ENCODE results near the gene NT5C1A. TPM values are rescaled to one million over a fixed set of nuclear protein-coding genes. Genes with fewer than 3 reads are reported as not detected.
A peak's percentile ranks its signal among the peaks of the same experiment; 100 is the strongest.

Gene NT5C1A
- total RNA-seq, 2 experiments from 2014 or later: 1.1 to 1.3 TPM

- H3K9me3 ChIP-seq (ENCODE audit: control insufficient read depth in 1 of 2, insufficient read depth in 1 of 2, low read length in 2 of 2): no peaks in the 10 kb centered on the region
- no peak overlapping the region for H3K4me3 Mint-ChIP-seq
- H3K36me3 ChIP-seq (ENCODE audit: insufficient read depth, low read length): no peaks in the 10 kb centered on the region
- no peak for DNase-seq
- peaks cover 0 to 6% of the 10 kb centered on the region in 2 experiments for H3K27me3 ChIP-seq (ENCODE audit: control insufficient read depth in 1 of 2, insufficient read depth in 2 of 2, low read length in 2 of 2)
- no peak overlapping the region for H3K27ac ChIP-seq (ENCODE audit: low read depth in 1 of 2, low read length in 2 of 2)
- intact Hi-C loops (cut with DNase I, micrococcal nuclease): no loop called here
- ATAC-seq (ENCODE audit: poor library complexity): no peak
- H3K4me3 ChIP-seq (ENCODE audit: low read length): no peak overlapping the region
- no peaks in the 10 kb centered on the region for H3K36me3 Mint-ChIP-seq (ENCODE audit: low read depth)
- peaks cover 4% of the 10 kb centered on the region for H3K27me3 Mint-ChIP-seq
- H3K4me1 ChIP-seq (ENCODE audit: insufficient read depth, low read length): peaks cover 4% of the 10 kb centered on the region
- POLR2A ChIA-PET: interaction anchor here (1.9 to 2.1 kb wide), 2 partner anchors 33 to 52 kb away, joined by 5 to 7 read pairs; partner anchors contain the start of gene HPCAL4
- TF ChIP-seq CTCF (IDR thresholded peaks at IDR 0.05): no peak
- H3K27ac Mint-ChIP-seq: no peak overlapping the region
- no peaks in the 10 kb centered on the region for H3K9me3 Mint-ChIP-seq
- CTCF ChIA-PET: interaction anchor here (1.3 to 2.6 kb wide), 5 partner anchors 10 to 79 kb away, joined by 4 to 21 read pairs (median 6); partner anchors contain the start of genes NT5C1A and PPIE
- no peaks in the 10 kb centered on the region for H3K4me1 Mint-ChIP-seq (ENCODE audit: low read depth)
Observed at GRCh38 chr1:39659110-39659509, 12.8 kb downstream of the NT5C1A start.

DNA sequence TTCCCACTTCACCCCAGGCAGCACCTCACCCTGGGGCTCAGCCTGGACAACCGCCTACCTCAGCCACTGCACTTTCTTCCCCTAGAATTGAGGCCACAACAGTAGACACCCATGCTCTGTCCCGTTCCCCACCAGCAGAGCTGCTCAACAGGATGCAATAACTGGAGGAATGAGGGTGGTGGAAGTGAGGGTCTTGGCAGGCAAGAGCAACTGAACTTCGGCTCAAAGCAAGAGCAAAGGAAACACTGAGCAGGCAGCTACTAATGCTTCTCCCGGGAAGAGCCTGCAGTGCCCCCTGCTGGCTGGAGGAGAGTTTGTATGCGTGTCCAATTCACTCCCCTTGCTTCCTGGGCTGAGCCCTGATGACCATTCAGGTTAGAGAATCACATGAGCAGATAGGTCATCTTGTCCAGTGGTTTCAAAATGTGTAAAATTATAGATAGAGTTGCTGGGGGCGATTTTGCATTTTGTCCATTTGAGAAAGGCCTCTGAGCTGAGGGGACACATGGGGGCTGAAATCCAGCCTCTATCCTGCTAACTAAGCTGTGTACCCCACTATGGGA lies 13.9 kb downstream of the NT5C1A start:
- ChIA-PET POLR2A (interaction anchor here (0.6 to 2.1 kb wide), 4 partner anchors 11 to 81 kb away, joined by 3 to 7 read pairs (median 5); partner anchors contain the start of genes HPCAL4 and PPIE), CTCF (interaction anchor here (0.6 to 2.6 kb wide), 25 partner anchors 8 to 141 kb away, joined by 3 to 21 read pairs (median 4); partner anchors contain the start of genes NT5C1A and PPIE)
- peak; percentile 77 for TF ChIP-seq CTCF (IDR thresholded peaks at IDR 0.05)
- H3K27me3 Mint-ChIP-seq: peaks cover 13% of the 10 kb centered on the region
- H3K4me1 Mint-ChIP-seq (ENCODE audit: low read depth): peaks cover 7% of the 10 kb centered on the region
- Histone ChIP-seq H3K9me3 (ENCODE audit: control insufficient read depth in 1 of 2, insufficient read depth in 1 of 2, low read length in 2 of 2) (no peaks in the 10 kb centered on the region), H3K4me1 (ENCODE audit: insufficient read depth, low read length) (peaks cover 11% of the 10 kb centered on the region), H3K27me3 (ENCODE audit: control insufficient read depth in 1 of 2, insufficient read depth in 2 of 2, low read length in 2 of 2) (peaks cover 3 to 7% of the 10 kb centered on the region in 2 experiments), H3K27ac (ENCODE audit: low read depth in 1 of 2, low read length in 2 of 2) (no peak overlapping the region), H3K36me3 (ENCODE audit: insufficient read depth, low read length) (no peaks in the 10 kb centered on the region), H3K4me3 (ENCODE audit: low read length) (no peak overlapping the region)
- H3K4me3 Mint-ChIP-seq: no peak overlapping the region
- peak; percentile 29 to 80 (median 56) for DNase-seq
- H3K9me3 Mint-ChIP-seq: no peaks in the 10 kb centered on the region
- intact Hi-C loops (cut with DNase I, micrococcal nuclease): loop anchor here in 1 of 2 experiments (1.0 kb wide), 1 partner anchor 62 kb away; no protein-coding TSS in a partner anchor
- no peaks in the 10 kb centered on the region for H3K36me3 Mint-ChIP-seq (ENCODE audit: low read depth)
- peak; percentile 61 for ATAC-seq (ENCODE audit: poor library complexity)
- no peak overlapping the region for H3K27ac Mint-ChIP-seq

- H3K27me3 Mint-ChIP-seq: peaks cover 13% of the 10 kb centered on the region
- H3K27me3 ChIP-seq (ENCODE audit: control insufficient read depth in 1 of 2, insufficient read depth in 2 of 2, low read length in 2 of 2): peaks cover 3 to 7% of the 10 kb centered on the region in 2 experiments
- peaks cover 7% of the 10 kb centered on the region for H3K4me1 Mint-ChIP-seq (ENCODE audit: low read depth)
- no peak overlapping the region for H3K4me3 Mint-ChIP-seq
- DNase-seq (no peak), ATAC-seq (ENCODE audit: poor library complexity) (no peak)
- H3K9me3 ChIP-seq (ENCODE audit: control insufficient read depth in 1 of 2, insufficient read depth in 1 of 2, low read length in 2 of 2): no peaks in the 10 kb centered on the region
- no peaks in the 10 kb centered on the region for H3K36me3 Mint-ChIP-seq (ENCODE audit: low read depth)
- no peak overlapping the region for H3K4me3 ChIP-seq (ENCODE audit: low read length)
- no peak for TF ChIP-seq CTCF (IDR thresholded peaks at IDR 0.05)
- H3K27ac Mint-ChIP-seq: no peak overlapping the region
- H3K27ac ChIP-seq (ENCODE audit: low read depth in 1 of 2, low read length in 2 of 2): no peak overlapping the region
- no peaks in the 10 kb centered on the region for H3K36me3 ChIP-seq (ENCODE audit: insufficient read depth, low read length)
- ChIA-PET CTCF (interaction anchor here (0.6 to 2.6 kb wide), 25 partner anchors 8 to 142 kb away, joined by 3 to 21 read pairs (median 4); partner anchors contain the start of genes NT5C1A and PPIE), POLR2A (interaction anchor here (1.3 to 2.1 kb wide), 3 partner anchors 34 to 81 kb away, joined by 5 to 7 read pairs (median 5); partner anchors contain the start of genes HPCAL4 and PPIE)
- H3K9me3 Mint-ChIP-seq: no peaks in the 10 kb centered on the region
- H3K4me1 ChIP-seq (ENCODE audit: insufficient read depth, low read length): peaks cover 11% of the 10 kb centered on the region
- intact Hi-C loops (cut with DNase I, micrococcal nuclease): no loop called here
Observed at GRCh38 chr1:39657402-39657801, 14.5 kb downstream of the NT5C1A start.
